Measurements from ENCODE around the gene ZFPM1. TPM values are rescaled to one million over a fixed set of nuclear protein-coding genes. Genes with fewer than 3 reads are reported as not detected.

ZFPM1 gene
- total RNA-seq, 4 donors from 2014 or later = 4.2 to 9.3 (median 5.1) TPM

GRCh38 chr16:88477631-88478519, 24.8 kb downstream of the ZFPM1 start:
- 64% methylated on average over 16 of the region's 27 CpGs for WGBS
- Histone ChIP-seq H3K27me3 (no peaks in the 10 kb centered on the region), H3K9me3 (no peaks in the 10 kb centered on the region), H3K4me3 (no peak overlapping the region), H3K4me1 (no peaks in the 10 kb centered on the region), H3K36me3 (no peaks in the 10 kb centered on the region), H3K27ac (no peak overlapping the region)
- no peak for TF ChIP-seq CTCF (IDR thresholded peaks at IDR 0.05)
- TF ChIP-seq POLR2A (IDR thresholded peaks at IDR 0.05) = no peak
- TF ChIP-seq EP300 (IDR thresholded peaks at IDR 0.05) = no peak
- no peak for DNase-seq (ENCODE audit: low spot score in 2 of 2)

DNA sequence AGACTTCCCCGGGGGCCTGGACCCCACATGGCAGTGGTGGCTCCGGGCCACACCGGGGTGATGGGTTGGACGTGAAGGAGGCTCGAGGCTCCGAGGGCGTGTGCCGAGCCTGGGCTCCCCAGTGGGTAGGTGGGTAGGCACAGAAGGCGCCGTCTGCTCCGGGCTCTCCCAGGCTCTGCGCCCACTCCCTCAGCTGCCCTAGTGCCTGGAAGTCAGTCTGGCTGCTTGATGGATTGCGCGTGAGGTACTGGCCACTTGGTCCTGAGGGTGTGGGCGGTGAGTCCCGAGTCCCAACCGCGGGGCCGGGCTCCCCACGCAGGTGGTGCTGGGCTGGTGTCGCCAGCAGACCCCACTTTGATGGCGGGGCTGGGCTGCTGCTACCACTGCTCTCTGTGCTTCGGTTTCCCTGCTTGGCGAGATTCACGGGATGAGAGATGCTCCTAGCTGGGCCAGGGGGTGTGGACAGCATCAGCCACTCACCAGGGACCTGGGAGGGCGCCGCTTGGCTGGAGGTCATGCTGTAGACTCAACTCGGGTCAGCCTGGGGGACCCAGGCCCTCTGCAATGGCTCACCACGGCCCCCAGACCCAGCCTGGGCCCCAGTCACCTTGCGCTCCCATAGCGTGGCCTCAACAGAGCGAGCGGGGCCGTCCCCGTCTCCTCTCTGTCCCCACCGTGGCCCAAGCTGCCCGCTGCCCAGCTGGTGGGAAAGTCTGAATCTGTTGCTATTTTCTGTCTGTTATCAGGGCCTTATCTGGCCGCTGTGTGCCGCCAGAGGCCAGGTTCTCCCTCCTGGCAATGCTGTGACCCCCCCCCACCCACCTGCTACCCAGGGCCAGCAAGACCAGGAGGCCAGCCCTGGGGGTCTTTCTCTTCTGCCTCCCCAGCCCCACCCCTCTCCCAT, 26.1 kb downstream of the ZFPM1 start:
- WGBS = 89% methylated on average over 10 of the region's 39 CpGs
- H3K27ac ChIP-seq = no peak overlapping the region
- no peaks in the 10 kb centered on the region for H3K9me3 ChIP-seq
- H3K4me3 ChIP-seq = no peak overlapping the region
- no peak for DNase-seq (ENCODE audit: low spot score in 2 of 2)
- TF ChIP-seq POLR2A (IDR thresholded peaks at IDR 0.05) (no peak), CTCF (IDR thresholded peaks at IDR 0.05) (no peak), EP300 (IDR thresholded peaks at IDR 0.05) (no peak), POLR2AphosphoS5 (IDR thresholded peaks at IDR 0.05) (no peak)
- no peaks in the 10 kb centered on the region for H3K36me3 ChIP-seq
- H3K27me3 ChIP-seq = no peaks in the 10 kb centered on the region
- no peaks in the 10 kb centered on the region for H3K4me1 ChIP-seq

- H3K9me3 ChIP-seq = no peaks in the 10 kb centered on the region
- no peaks in the 10 kb centered on the region for H3K27me3 ChIP-seq
- no peak for TF ChIP-seq POLR2A (IDR thresholded peaks at IDR 0.05)
- TF ChIP-seq POLR2AphosphoS5 (IDR thresholded peaks at IDR 0.05) = no peak
- TF ChIP-seq EP300 (IDR thresholded peaks at IDR 0.05) = no peak
- no peak for TF ChIP-seq CTCF (IDR thresholded peaks at IDR 0.05)
- no peaks in the 10 kb centered on the region for H3K36me3 ChIP-seq
- H3K4me3 ChIP-seq = no peak overlapping the region
- no peak overlapping the region for H3K27ac ChIP-seq
- WGBS = 78% methylated on average over 25 of the region's 28 CpGs
- DNase-seq (ENCODE audit: low spot score in 2 of 2) = no peak
- no peaks in the 10 kb centered on the region for H3K4me1 ChIP-seq
Observed at GRCh38 chr16:88479793-88480760, 27.0 kb downstream of the ZFPM1 start.

GRCh38 chr16:88480829-88481228, 27.7 kb downstream of the ZFPM1 start:
- Histone ChIP-seq H3K4me1 (no peaks in the 10 kb centered on the region), H3K27me3 (no peaks in the 10 kb centered on the region), H3K4me3 (no peak overlapping the region), H3K9me3 (no peaks in the 10 kb centered on the region), H3K27ac (no peak overlapping the region), H3K36me3 (no peaks in the 10 kb centered on the region)
- 81% methylated on average over 18 of the region's 19 CpGs for WGBS
- DNase-seq (ENCODE audit: low spot score in 2 of 2) = no peak
- TF ChIP-seq CTCF (IDR thresholded peaks at IDR 0.05) (no peak), POLR2A (IDR thresholded peaks at IDR 0.05) (no peak), POLR2AphosphoS5 (IDR thresholded peaks at IDR 0.05) (no peak), EP300 (IDR thresholded peaks at IDR 0.05) (no peak)

Data from suprapubic skin (tissue), 4 donors.